Measurements from ENCODE around the gene SSTR4.

DNA sequence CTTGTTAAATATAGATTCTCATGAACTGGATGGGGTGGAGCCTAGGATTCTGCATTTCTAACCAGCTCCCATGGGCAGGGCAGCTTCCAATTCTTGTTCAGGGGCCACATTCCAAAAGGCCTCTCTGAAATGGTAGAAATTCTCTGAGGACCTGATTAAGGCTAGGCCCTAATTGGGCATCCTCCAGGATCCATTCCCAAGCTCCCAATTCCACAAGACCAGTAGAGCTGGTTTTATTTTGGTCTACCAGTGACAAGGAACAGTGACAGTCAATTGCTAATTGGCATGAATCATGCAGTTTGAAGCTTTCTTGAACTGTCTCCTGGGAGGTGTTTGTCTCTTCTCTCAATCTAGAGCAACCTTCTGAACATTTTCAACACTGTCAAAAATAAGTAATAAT is 11.3 kb downstream of the SSTR4 start:
- TF ChIP-seq CTCF (IDR thresholded peaks at IDR 0.05) (no peak), POLR2A (IDR thresholded peaks at IDR 0.05) (no peak)
